Fibroblast of skin of right quadriceps (primary cell): ENCODE data around the gene PPP1CA.

Source experiments
- DNase-seq: peaks from one replicate; pipeline ENCODE4 v3.0.0-alpha.2; 2013

PPP1CA gene

DNA sequence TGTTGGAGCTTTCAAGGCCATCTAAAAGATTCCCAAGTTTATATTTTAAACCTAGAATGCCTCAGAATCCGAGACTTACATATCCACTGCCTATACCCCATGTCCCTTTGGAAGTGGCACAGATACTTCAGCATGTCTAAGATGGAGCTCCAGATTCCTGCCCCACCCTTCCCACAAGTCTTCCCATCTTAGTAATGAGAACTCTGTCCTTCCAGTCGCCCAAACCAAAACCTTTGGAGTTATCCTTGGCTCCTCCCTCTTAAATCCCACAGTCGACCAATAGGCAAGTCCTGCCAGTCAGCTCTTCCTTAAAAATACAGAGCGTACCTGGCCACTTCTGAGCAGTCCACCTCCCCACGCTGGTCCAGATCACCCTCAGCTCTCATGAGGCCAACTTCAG is 52.6 kb downstream of the PPP1CA start:
- DNase-seq: no peak
